KOPT-K1 (cell line): ENCODE measurements around the gene SCYGR6.
"Not testable (repeated sequence)": the region's sequence is repeated elsewhere in the genome, so short reads cannot be mapped to it uniquely, and the experiment has no call there.

Source experiments
- H3K27ac ChIP-seq: fragments of 200-600 bp; sonication (generic); 2 replicates; pipeline ENCODE4 v1.5.1; 2016; ENCODE audit warnings: antibody characterized with exemption, mild to moderate bottlenecking, low read depth, low read length; ENCODE audit not compliant: poor library complexity, severe bottlenecking
- H3K36me3 ChIP-seq: fragments of 200-600 bp; sonication (generic); 2 replicates; pipeline ENCODE4 v1.5.1; 2017; ENCODE audit warnings: antibody characterized with exemption, mild to moderate bottlenecking, low read length, moderate library complexity; ENCODE audit not compliant: insufficient read depth
- H3K9me3 ChIP-seq: fragments of 200-600 bp; sonication (generic); 2 replicates; pipeline ENCODE4 v1.5.1; 2017; ENCODE audit warnings: antibody characterized with exemption, low read length, mild to moderate bottlenecking; ENCODE audit not compliant: insufficient read depth, poor library complexity, severe bottlenecking

SCYGR6 gene

GRCh38 chr2:227728035-227728434, 3.5 kb upstream of the SCYGR6 start, which contains the start of gene SCYGR7:
Gene SCYGR7, plus strand, starts transcription at chr2:227728335. Its CDS starts 0 bp downstream, at chr2:227728335.
- no peaks in the 10 kb centered on the region for H3K9me3 ChIP-seq
- H3K36me3 ChIP-seq: no peaks in the 10 kb centered on the region
- H3K27ac ChIP-seq: no peak within 1 kb of the TSS

- not testable (repeated sequence) for H3K36me3 ChIP-seq, H3K27ac ChIP-seq, H3K9me3 ChIP-seq
Observed at GRCh38 chr2:227722821-227723220, 1.7 kb downstream of the SCYGR6 start.

GRCh38 chr2:227720680-227721079, 3.9 kb downstream of the SCYGR6 start:
- H3K27ac ChIP-seq: no peak overlapping the region
- H3K9me3 ChIP-seq: no peaks in the 10 kb centered on the region
- H3K36me3 ChIP-seq: no peaks in the 10 kb centered on the region

- Histone ChIP-seq H3K27ac (no peak overlapping the region), H3K9me3 (no peaks in the 10 kb centered on the region), H3K36me3 (no peaks in the 10 kb centered on the region)
Observed at GRCh38 chr2:227719641-227720040, 4.9 kb downstream of the SCYGR6 start.

GRCh38 chr2:227717687-227718567, 6.6 kb downstream of the SCYGR6 start, which contains the start of gene SLC19A3:
Gene SLC19A3, minus strand, starts transcription at chr2:227718028. Its CDS starts 15,710 bp downstream, at chr2:227702318.
- no peaks in the 10 kb centered on the region for H3K9me3 ChIP-seq
- no peak within 1 kb of the TSS for H3K27ac ChIP-seq
- no peaks in the 10 kb centered on the region for H3K36me3 ChIP-seq

GRCh38 chr2:227716501-227716900, 8.1 kb downstream of the SCYGR6 start:
- no peaks in the 10 kb centered on the region for H3K36me3 ChIP-seq
- H3K27ac ChIP-seq: no peak overlapping the region
- H3K9me3 ChIP-seq: no peaks in the 10 kb centered on the region

- no peaks in the 10 kb centered on the region for H3K9me3 ChIP-seq
- H3K27ac ChIP-seq: no peak overlapping the region
- no peaks in the 10 kb centered on the region for H3K36me3 ChIP-seq
Observed at GRCh38 chr2:227713291-227713690, 11.3 kb downstream of the SCYGR6 start.

- no peaks in the 10 kb centered on the region for H3K9me3 ChIP-seq
- H3K27ac ChIP-seq: no peak overlapping the region
- no peaks in the 10 kb centered on the region for H3K36me3 ChIP-seq
Observed at GRCh38 chr2:227710986-227711385, 13.6 kb downstream of the SCYGR6 start.

DNA sequence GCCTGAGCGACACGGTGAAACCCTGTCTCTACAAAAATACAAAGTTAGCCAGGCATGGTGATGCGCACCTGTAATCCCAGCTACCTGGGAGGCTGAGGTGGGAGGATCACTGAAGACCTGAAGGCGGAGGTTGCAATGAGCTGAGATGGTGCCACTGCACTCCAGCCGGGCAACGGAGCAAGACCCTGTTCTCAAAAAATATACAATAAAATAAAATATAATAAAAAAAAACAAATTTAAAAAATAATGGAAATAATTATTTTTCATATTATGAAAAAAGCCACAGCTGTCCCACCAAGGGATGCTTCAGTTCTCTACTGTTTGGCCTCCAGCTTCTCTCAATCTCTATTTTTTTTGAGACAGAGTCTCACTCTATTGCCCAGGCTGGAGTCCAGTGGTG, 17.2 kb downstream of the SCYGR6 start:
- Histone ChIP-seq H3K9me3 (no peaks in the 10 kb centered on the region), H3K27ac (no peak overlapping the region), H3K36me3 (no peaks in the 10 kb centered on the region)

DNA sequence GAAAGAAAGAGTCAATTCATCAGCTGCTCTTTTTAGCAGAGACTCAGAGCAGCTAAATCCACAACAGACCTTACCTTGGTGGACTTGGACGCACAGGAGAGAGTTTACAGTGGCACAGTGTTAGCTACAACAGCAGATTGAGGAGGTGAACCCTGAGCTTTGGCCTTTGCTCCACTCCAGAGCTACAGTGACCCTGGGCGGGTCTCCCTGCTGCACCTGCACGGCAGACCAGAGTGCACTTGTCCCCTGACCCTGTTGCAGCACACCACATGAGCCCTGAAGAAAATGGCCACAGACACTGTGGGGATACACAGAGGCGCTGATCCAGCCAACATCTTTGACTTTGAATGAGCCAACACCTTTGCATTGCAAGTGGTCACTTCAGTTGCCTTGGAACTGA, 17.7 kb downstream of the SCYGR6 start:
- Histone ChIP-seq H3K27ac (no peak overlapping the region), H3K9me3 (no peaks in the 10 kb centered on the region), H3K36me3 (no peaks in the 10 kb centered on the region)

DNA sequence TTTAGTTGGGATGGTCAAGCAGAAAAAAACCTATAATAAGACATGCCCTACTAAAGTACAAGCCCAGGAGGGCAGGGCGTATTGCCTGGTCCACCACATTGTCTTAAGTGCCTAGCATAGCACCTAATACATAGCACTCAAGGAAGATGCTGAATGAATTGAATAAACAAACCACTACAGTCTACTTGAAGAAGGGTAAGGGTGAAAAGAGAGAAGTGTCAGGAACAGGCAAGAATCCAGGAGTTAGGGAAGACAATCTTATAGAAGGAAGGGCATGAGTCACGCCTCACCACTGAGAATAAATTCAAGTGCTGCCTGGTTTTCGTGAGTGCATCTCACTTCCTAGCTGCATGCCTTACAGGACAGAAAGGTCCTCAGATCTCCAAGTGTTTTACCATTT, 20.6 kb downstream of the SCYGR6 start:
- no peaks in the 10 kb centered on the region for H3K36me3 ChIP-seq
- no peaks in the 10 kb centered on the region for H3K9me3 ChIP-seq
- no peak overlapping the region for H3K27ac ChIP-seq

DNA sequence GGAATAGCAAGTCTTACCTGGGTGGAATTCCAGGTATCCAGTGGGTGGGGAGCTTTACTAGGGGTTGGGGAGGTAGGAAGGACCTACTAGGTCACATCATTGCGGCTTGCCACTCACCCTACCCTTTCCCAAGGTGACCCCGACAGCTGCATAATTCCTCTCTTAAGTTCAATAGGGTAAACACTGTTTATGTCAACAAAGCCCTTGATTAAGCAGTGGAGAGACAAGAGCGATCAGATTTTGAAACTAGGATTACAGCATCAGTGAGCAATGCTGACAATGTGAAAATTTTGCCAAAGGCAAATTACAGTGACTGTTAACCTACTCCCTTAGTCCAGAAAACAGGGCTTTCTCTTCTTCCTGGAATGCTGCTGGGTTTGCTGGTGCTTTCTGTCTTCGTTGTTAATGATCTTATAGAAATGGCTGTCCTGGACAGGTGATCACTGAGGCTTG, 21.3 kb downstream of the SCYGR6 start:
- no peak overlapping the region for H3K27ac ChIP-seq
- H3K9me3 ChIP-seq: no peaks in the 10 kb centered on the region
- no peaks in the 10 kb centered on the region for H3K36me3 ChIP-seq

DNA sequence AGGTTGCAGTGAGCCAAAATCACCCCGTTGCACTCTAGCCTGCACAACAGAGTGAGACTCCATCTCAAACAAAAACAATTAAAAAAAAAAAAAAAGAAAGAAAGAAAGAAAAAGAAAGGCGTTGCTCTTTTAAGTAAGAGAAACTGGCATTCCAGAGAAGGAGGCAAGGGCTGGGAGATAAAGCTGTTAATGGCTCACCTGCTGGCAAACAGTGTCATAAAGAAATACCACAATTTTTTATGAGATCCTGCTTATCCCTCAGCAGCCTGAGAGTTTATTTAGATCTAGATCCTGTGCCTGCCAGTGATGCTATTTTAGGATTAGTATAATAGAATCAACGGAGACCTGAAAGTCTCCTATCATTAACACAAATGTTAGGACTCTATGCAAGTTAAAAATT, 23.0 kb downstream of the SCYGR6 start:
- Histone ChIP-seq H3K27ac (no peak overlapping the region), H3K36me3 (no peaks in the 10 kb centered on the region), H3K9me3 (no peaks in the 10 kb centered on the region)

GRCh38 chr2:227696990-227697679, 27.4 kb downstream of the SCYGR6 start:
- H3K27ac ChIP-seq: no peak overlapping the region
- H3K36me3 ChIP-seq: no peaks in the 10 kb centered on the region
- H3K9me3 ChIP-seq: no peaks in the 10 kb centered on the region

GRCh38 chr2:227687189-227687588, 37.4 kb downstream of the SCYGR6 start:
- Histone ChIP-seq H3K9me3 (no peaks in the 10 kb centered on the region), H3K27ac (no peak overlapping the region), H3K36me3 (no peaks in the 10 kb centered on the region)
